Sigmoid colon (tissue), 4 donors: ENCODE data around the gene AUTS2.

Experiments used
- EP300 ChIP-seq, 4 donors: sonication (generic); formaldehyde crosslinking; IDR thresholded peaks; one replicate each; pipeline ENCODE4 v1.6.1; 2017; ENCODE audit warnings: antibody characterized with exemption in 4 of 4
- POLR2A ChIP-seq, 2 donors: fragments of 450-650 bp; IDR thresholded peaks; one replicate each; pipeline ENCODE4 v1.6.1; 2016; ENCODE audit warnings: antibody characterized with exemption in 2 of 2, mild to moderate bottlenecking in 2 of 2, moderate library complexity in 2 of 2
- POLR2AphosphoS5 ChIP-seq, 4 donors: sonication (generic); formaldehyde crosslinking; IDR thresholded peaks; one replicate each; pipeline ENCODE4 v1.6.1; 2017; ENCODE audit warnings: antibody characterized with exemption in 4 of 4
- TF ChIP-seq, protein P1 (sequence below), 4 experiments: fragments of 450-650 bp in 3 of 4; fragments of 200-600 bp in 1 of 4; IDR thresholded peaks; one replicate each; pipeline ENCODE4 v1.5.1; 2016 to 2019; ENCODE audit warnings: antibody characterized with exemption in 4 of 4, mild to moderate bottlenecking in 3 of 4, moderate library complexity in 2 of 4

DNA sequence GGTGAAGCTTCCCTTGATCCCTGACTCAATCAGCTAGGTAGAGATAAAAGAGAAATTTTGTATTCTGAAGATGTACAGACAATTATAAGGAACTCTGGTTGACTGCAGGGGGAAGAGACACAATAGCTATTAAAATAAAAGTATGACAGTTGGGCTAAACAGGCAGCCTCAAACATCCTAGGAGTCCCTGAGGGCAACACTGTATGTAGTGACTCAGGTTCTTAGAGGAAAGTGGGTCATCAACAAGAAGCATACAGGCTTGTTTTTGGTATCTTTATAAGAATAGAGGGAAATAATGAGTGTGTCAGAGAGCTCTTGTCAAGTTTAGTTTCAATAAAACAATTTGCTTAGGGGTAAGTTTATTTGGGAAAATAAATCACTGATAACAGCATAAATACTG lies 150.3 kb downstream of the AUTS2 start:
- TF ChIP-seq, protein P1, sequence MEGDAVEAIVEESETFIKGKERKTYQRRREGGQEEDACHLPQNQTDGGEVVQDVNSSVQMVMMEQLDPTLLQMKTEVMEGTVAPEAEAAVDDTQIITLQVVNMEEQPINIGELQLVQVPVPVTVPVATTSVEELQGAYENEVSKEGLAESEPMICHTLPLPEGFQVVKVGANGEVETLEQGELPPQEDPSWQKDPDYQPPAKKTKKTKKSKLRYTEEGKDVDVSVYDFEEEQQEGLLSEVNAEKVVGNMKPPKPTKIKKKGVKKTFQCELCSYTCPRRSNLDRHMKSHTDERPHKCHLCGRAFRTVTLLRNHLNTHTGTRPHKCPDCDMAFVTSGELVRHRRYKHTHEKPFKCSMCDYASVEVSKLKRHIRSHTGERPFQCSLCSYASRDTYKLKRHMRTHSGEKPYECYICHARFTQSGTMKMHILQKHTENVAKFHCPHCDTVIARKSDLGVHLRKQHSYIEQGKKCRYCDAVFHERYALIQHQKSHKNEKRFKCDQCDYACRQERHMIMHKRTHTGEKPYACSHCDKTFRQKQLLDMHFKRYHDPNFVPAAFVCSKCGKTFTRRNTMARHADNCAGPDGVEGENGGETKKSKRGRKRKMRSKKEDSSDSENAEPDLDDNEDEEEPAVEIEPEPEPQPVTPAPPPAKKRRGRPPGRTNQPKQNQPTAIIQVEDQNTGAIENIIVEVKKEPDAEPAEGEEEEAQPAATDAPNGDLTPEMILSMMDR (IDR thresholded peaks at IDR 0.05) = no peak
- no peak for TF ChIP-seq EP300 (IDR thresholded peaks at IDR 0.05)
- no peak for TF ChIP-seq POLR2A (IDR thresholded peaks at IDR 0.05)
- no peak for TF ChIP-seq POLR2AphosphoS5 (IDR thresholded peaks at IDR 0.05)
